ENCODE results near the gene FAM3C.
A peak's percentile ranks its signal among the peaks of the same experiment; 100 is the strongest.

Gene FAM3C

GRCh38 chr7:121410829-121411596 is 14.9 kb upstream of the FAM3C start:
- no peak for DNase-seq

GRCh38 chr7:121406944-121407343 is 10.8 kb upstream of the FAM3C start:
- no peak for DNase-seq

- no peak for DNase-seq
Measured at GRCh38 chr7:121406461-121406860, 10.4 kb upstream of the FAM3C start.

GRCh38 chr7:121404348-121404747 is 8.2 kb upstream of the FAM3C start:
- no peak for DNase-seq

GRCh38 chr7:121402701-121403100 is 6.6 kb upstream of the FAM3C start:
- no peak for DNase-seq

GRCh38 chr7:121401896-121402295 is 5.8 kb upstream of the FAM3C start:
- no peak for DNase-seq

- DNase-seq = peak in 15 of 56 donors; percentile 0 to 15 (median 5)
Measured at GRCh38 chr7:121398246-121398645, 2.1 kb upstream of the FAM3C start.

GRCh38 chr7:121397822-121398221 is 1.7 kb upstream of the FAM3C start:
- DNase-seq = no peak

GRCh38 chr7:121397361-121397760 is 1.3 kb upstream of the FAM3C start:
- no peak for DNase-seq

- peak in 21 of 56 donors; percentile 6 to 62 (median 45) for DNase-seq
Measured at GRCh38 chr7:121395494-121395960, 581 bp downstream of the FAM3C start.

- DNase-seq = no peak
Measured at GRCh38 chr7:121394709-121395140, 1.4 kb downstream of the FAM3C start.

- DNase-seq = no peak
Measured at GRCh38 chr7:121393005-121393366, 3.1 kb downstream of the FAM3C start.

GRCh38 chr7:121392277-121393004 is 3.7 kb downstream of the FAM3C start:
- no peak for DNase-seq

- DNase-seq = no peak
Measured at GRCh38 chr7:121391686-121392085, 4.4 kb downstream of the FAM3C start.

- DNase-seq = no peak
Measured at GRCh38 chr7:121390617-121391016, 5.5 kb downstream of the FAM3C start.

GRCh38 chr7:121390109-121390508 is 6.0 kb downstream of the FAM3C start:
- no peak for DNase-seq

- DNase-seq = no peak
Measured at GRCh38 chr7:121388950-121389349, 7.2 kb downstream of the FAM3C start.

GRCh38 chr7:121385800-121386179 is 10.3 kb downstream of the FAM3C start:
- no peak for DNase-seq

GRCh38 chr7:121385056-121385799 is 10.9 kb downstream of the FAM3C start:
- no peak for DNase-seq

GRCh38 chr7:121384265-121384664 is 11.8 kb downstream of the FAM3C start:
- DNase-seq = no peak

GRCh38 chr7:121383235-121383910 is 12.7 kb downstream of the FAM3C start:
- no peak for DNase-seq
